Measurements from ENCODE around the gene RGP1. TPM values are rescaled to one million over a fixed set of nuclear protein-coding genes. Genes with fewer than 3 reads are reported as not detected.
A peak's percentile ranks its signal among the peaks of the same experiment; 100 is the strongest.

RGP1 gene
- total RNA-seq, 1 donor from 2014 or later: 51.4 TPM

DNA sequence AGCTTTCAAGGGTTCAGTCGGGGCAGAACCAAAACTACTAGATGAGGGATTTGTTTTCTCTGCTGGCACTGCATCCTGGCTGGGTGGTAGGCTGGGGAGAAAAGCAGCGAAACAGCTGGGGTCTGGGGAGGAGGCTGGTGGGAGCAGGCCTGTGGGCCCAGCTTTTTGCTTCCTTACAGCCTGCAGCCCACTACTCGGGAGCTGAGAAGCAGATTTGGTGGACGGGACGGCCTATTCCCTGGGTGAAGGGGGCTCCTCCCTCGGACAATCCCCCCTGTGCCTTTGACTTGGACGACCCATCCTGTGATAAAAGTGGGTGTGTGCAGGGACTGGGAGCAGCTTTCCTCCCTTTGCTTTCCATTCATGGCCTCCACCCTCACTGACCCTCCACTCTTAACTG, 51.4 kb downstream of the RGP1 start:
- TF ChIP-seq, protein P1, sequence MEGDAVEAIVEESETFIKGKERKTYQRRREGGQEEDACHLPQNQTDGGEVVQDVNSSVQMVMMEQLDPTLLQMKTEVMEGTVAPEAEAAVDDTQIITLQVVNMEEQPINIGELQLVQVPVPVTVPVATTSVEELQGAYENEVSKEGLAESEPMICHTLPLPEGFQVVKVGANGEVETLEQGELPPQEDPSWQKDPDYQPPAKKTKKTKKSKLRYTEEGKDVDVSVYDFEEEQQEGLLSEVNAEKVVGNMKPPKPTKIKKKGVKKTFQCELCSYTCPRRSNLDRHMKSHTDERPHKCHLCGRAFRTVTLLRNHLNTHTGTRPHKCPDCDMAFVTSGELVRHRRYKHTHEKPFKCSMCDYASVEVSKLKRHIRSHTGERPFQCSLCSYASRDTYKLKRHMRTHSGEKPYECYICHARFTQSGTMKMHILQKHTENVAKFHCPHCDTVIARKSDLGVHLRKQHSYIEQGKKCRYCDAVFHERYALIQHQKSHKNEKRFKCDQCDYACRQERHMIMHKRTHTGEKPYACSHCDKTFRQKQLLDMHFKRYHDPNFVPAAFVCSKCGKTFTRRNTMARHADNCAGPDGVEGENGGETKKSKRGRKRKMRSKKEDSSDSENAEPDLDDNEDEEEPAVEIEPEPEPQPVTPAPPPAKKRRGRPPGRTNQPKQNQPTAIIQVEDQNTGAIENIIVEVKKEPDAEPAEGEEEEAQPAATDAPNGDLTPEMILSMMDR (IDR thresholded peaks at IDR 0.05; ENCODE audit: unreplicated experiment): no peak
- Mint-ChIP-seq H3K4me3 (ENCODE audit: unreplicated experiment) (peak overlapping the region; percentile 38), H3K36me3 (ENCODE audit: low read depth, unreplicated experiment) (peaks cover 32% of the 10 kb centered on the region), H3K27me3 (ENCODE audit: unreplicated experiment) (peaks cover 4% of the 10 kb centered on the region), H3K9me3 (ENCODE audit: unreplicated experiment) (no peaks in the 10 kb centered on the region), H3K4me1 (ENCODE audit: unreplicated experiment) (peaks cover 6% of the 10 kb centered on the region), H3K27ac (ENCODE audit: unreplicated experiment) (no peak overlapping the region)
- DNase-seq (ENCODE audit: low spot score): no peak

DNA sequence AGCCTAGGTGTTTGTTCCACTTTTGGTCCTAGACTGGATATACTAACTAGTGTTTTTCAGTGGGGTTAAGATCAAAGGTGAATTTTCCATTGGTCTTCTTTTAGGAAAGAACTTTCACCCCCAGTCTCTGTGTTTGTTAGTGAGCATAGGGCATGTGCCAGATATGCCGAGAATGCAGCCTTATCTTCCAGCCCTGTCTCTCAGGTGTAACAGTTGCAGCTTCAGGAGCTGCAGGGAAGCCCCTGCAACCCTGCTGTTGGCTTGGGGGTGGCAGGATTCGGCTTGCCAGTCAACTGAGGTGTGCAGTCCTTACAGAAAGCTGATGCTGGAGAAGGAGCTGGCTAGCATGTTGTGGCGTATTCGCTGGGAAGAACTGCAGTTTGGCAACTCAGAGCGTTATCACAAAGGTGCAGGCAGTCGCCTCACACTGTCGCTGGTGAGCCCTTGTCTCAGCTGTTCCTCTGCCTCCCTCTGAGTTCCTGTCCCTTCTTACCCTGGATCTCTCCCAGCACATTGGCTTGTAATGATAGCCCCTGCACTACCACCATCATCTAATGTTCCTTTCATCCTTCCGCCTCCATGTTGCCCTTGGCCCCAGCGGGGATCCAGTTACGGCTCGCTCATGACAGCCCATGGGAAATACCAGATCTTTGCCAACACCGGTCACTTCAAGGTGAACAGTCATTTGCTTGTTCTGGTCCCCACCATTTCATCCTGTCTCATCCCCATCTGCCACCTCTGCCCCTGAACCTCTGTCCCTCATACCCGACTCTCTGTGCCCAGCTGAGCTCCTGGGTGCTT, 52.4 kb downstream of the RGP1 start:
- H3K4me1 Mint-ChIP-seq (ENCODE audit: unreplicated experiment): peaks cover 5% of the 10 kb centered on the region
- peaks cover 41% of the 10 kb centered on the region for H3K36me3 Mint-ChIP-seq (ENCODE audit: low read depth, unreplicated experiment)
- DNase-seq (ENCODE audit: low spot score): no peak
- peak overlapping the region; percentile 38 for H3K4me3 Mint-ChIP-seq (ENCODE audit: unreplicated experiment)
- H3K27me3 Mint-ChIP-seq (ENCODE audit: unreplicated experiment): peaks cover 5% of the 10 kb centered on the region
- H3K9me3 Mint-ChIP-seq (ENCODE audit: unreplicated experiment): no peaks in the 10 kb centered on the region
- peak overlapping the region; percentile 11 for H3K27ac Mint-ChIP-seq (ENCODE audit: unreplicated experiment)
- TF ChIP-seq, protein P1 (IDR thresholded peaks at IDR 0.05; ENCODE audit: unreplicated experiment): no peak

DNA sequence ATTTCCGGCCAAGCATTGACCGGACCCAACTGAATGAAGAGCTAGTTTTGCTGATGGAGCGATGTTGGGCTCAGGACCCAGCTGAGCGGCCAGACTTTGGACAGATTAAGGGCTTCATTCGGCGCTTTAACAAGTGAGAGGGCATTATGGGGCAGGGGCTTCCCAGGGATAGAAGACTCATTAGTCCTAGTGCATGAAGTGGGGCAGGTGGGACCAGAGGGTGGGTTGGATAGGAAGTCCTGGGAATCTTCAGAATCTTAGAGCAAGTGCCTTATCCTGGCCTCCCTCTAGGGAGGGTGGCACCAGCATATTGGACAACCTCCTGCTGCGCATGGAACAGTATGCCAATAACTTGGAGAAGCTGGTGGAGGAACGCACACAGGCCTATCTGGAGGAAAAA, 57.0 kb downstream of the RGP1 start:
- peaks cover 36% of the 10 kb centered on the region for H3K36me3 Mint-ChIP-seq (ENCODE audit: low read depth, unreplicated experiment)
- peaks cover 3% of the 10 kb centered on the region for H3K4me1 Mint-ChIP-seq (ENCODE audit: unreplicated experiment)
- H3K27me3 Mint-ChIP-seq (ENCODE audit: unreplicated experiment): peaks cover 6% of the 10 kb centered on the region
- TF ChIP-seq, protein P1 (IDR thresholded peaks at IDR 0.05; ENCODE audit: unreplicated experiment): no peak
- H3K4me3 Mint-ChIP-seq (ENCODE audit: unreplicated experiment): no peak overlapping the region
- peak overlapping the region; percentile 57 for H3K27ac Mint-ChIP-seq (ENCODE audit: unreplicated experiment)
- no peaks in the 10 kb centered on the region for H3K9me3 Mint-ChIP-seq (ENCODE audit: unreplicated experiment)
- DNase-seq (ENCODE audit: low spot score): no peak

Small RNAs within 50 kb of the gene (microRNA-seq; reads per million reads assigned to microRNA genes)
- gene MIR6852 (ENCODE audit: unreplicated experiment) (0.90 reads per million, percentile 9 among the genes with 10 or more reads in this experiment), gene MIR6853 (ENCODE audit: unreplicated experiment) (0.77 reads per million, percentile 4 among the genes with 10 or more reads in this experiment)

Other genes starting within 250 kb of the RGP1 start
- gene TESK1, start 144.0 kb upstream of the RGP1 start, total RNA-seq (ENCODE audit: unreplicated experiment): 34.6 TPM
- gene CD72, start 130.9 kb upstream of the RGP1 start, total RNA-seq (ENCODE audit: unreplicated experiment): 2.4 TPM
- not detected for gene SIT1, start 98.4 kb upstream of the RGP1 start, total RNA-seq (ENCODE audit: unreplicated experiment)
- 32,961 TPM for gene RMRP, start 91.3 kb upstream of the RGP1 start, total RNA-seq (ENCODE audit: unreplicated experiment)
- gene CCDC107, start 91.0 kb upstream of the RGP1 start, total RNA-seq (ENCODE audit: unreplicated experiment): 13.5 TPM
- 1.4 TPM for gene ARHGEF39, start 84.1 kb upstream of the RGP1 start, total RNA-seq (ENCODE audit: unreplicated experiment)
- gene CA9, start 75.4 kb upstream of the RGP1 start, total RNA-seq (ENCODE audit: unreplicated experiment): 1.5 TPM
- gene TPM2, start 59.4 kb upstream of the RGP1 start, total RNA-seq (ENCODE audit: unreplicated experiment): 173 TPM
- gene TLN1, start 17.1 kb upstream of the RGP1 start, total RNA-seq (ENCODE audit: unreplicated experiment): 370 TPM
- gene CREB3, start 16.6 kb upstream of the RGP1 start, total RNA-seq (ENCODE audit: unreplicated experiment): 29.2 TPM
- 200 TPM for gene GBA2, start 59 bp upstream of the RGP1 start, total RNA-seq (ENCODE audit: unreplicated experiment)
- 2.8 TPM for gene MSMP, start 5.0 kb downstream of the RGP1 start, total RNA-seq (ENCODE audit: unreplicated experiment)
- gene NPR2, start 42.3 kb downstream of the RGP1 start, total RNA-seq (ENCODE audit: unreplicated experiment): 30.8 TPM
- gene SPAG8, start 63.0 kb downstream of the RGP1 start, total RNA-seq (ENCODE audit: unreplicated experiment): 0.59 TPM
- 43.3 TPM for gene HINT2, start 65.8 kb downstream of the RGP1 start, total RNA-seq (ENCODE audit: unreplicated experiment)
- not detected for gene FAM221B, start 79.4 kb downstream of the RGP1 start, total RNA-seq (ENCODE audit: unreplicated experiment)
- 9.0 TPM for gene TMEM8B, start 79.9 kb downstream of the RGP1 start, total RNA-seq (ENCODE audit: unreplicated experiment)
- not detected for gene OR13J1, start 121.1 kb downstream of the RGP1 start, total RNA-seq (ENCODE audit: unreplicated experiment)
- 0.87 TPM for gene HRCT1, start 156.9 kb downstream of the RGP1 start, total RNA-seq (ENCODE audit: unreplicated experiment)
- gene SPAAR, start 160.2 kb downstream of the RGP1 start, total RNA-seq (ENCODE audit: unreplicated experiment): 32.0 TPM
- not detected for gene OR2S2, start 208.9 kb downstream of the RGP1 start, total RNA-seq (ENCODE audit: unreplicated experiment)